HG03196 (cell line): ENCODE results near the gene PGF.

Experiments used
- ATAC-seq: cut with Tn5 transposase; IDR thresholded peaks from one replicate; pipeline ENCODE4 v1.9.1; 2021; ENCODE audit not compliant: unreplicated experiment

The PGF gene

DNA sequence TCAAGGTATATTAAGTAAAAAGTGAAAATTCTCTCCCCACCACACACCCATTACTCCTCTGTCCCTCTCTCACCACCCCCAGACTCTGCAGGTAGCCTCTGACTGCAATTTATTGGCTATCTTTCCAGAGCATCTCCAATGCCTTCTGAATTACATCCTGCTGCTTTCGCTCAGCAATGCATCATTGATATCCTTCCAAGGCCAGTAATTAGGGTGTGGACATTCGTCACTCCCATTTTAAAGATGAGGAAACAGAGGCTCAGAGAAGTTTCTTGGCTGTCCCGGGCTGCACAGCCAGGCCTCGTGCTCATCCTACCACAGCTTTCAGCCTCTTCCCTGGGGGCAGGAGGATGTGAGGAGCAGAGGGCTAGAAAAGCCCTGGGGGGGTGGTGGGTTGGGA is 23.6 kb upstream of the PGF start:
- no peak for ATAC-seq

DNA sequence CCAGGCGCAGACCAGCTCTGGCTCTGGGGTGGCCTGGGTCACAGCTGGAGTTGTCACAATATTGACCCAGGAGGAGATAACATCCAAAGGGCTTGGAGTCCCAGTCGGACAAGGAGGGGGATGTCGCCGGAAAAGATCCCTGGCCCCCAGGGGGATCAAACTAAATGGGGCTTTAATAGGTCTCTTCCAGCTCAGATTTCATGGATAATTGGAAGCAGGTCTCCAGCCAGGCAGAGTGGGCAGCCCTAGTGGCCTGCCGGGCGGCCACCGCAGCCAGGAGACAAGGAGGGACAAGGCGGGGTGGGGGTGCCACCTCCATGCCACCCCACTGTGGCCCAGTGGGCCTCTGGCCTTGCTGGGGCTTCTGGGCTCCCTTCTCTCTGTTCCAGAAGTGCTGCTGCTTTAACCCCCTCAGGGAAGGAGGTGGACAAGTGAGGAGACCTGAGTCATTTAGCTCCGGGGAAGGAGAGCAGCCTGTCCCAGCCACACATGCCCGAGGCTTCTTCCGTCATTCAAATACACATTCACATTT is 23.1 kb upstream of the PGF start:
- ATAC-seq: no peak

DNA sequence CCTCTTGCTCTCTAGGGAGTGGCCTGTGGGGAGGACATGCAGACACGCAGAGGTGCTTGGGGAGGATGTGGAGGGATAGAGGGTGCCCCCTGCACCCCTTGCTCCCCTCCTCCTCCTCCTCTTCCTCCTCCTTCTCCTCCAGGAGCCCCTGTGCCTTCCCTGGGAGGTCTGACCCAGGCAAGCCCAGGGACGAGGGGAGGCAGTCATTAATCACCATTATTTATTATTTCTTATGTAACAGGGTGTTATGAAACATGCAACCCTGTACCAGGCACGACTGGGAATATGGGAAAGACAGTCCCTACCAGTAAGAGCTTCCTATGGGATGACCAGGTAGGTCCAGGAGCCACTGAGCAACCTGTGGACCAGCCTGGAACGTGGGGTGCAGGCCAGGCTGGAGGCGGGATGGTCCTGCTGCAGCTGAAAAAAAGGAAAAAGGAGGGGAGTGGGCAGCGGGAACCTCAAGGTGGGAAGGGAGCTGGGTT is 22.5 kb upstream of the PGF start:
- ATAC-seq: no peak

DNA sequence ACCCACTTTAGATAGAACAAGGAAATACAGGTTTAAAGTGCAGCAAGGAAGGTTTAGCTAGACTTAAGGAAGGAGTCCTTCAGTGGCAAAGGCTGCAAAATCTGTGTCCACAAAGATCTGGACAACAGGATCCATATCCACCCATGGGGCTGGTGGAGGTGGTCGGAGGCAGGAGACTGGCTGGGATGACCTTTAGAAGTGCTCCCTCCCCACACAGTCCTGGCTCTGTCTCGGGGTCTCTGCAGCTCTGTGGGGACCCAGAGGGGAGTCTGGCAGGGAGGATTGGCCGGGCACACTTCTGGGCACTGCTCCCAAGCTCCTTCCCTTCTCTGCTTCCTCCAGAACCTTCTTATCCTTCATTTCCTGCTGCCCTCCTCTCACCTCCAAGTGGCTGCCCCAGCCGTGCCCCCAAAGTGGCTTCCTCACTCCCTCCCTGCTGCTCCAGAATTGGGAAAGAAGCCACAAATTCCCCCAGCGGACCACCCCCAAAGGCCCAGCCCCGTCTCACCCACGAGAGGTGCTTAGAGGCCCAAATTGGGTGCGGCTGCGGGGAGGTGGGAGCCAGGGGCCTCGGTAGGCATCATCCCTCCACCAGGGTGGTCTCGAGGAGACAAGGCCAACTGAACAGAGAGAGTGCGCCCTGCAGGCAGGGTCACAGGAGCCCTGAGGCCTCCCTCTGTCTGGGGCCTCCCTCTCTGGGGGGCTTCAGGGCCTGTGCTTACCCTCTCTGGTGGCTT is 21.9 kb upstream of the PGF start:
- ATAC-seq: no peak

DNA sequence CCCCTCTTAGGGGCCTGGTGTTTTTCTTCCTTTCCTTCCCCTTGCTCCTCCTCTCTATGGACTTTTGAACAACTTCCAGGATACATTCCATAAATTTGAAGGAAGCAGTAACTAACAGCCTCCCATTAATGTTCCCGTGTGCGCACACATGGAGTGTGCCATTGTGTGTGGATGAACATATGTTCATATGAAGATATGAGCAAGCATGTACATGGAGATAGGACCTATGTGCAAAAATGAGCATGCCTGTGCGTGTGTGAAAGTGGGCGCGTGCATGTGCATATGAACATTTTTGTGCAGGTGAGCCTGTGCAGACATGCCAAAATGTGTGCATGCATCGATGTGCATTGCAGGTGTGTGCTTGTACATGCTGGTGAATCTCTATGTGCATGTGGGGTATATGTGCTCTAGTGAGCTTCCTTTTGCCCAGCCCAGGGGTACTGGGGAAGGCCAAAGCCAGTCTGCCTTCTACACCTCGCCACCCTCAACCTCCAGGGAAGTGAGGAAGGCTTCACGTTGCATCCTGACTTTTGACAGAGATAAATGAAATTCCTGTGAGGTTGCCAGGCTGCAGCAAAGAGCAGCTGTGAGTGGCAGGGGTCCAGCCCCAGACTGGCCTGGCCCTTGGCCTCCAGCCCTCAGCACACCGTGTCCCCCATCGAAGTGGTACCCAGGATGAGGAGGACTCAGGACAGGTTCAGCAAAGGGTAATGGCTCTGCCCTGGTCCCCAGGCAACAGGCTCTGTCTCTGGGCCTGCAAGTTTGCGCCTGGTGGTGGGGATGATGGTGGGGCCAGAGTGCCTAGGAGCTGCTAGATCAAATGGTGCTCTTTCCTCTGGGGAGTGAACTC is 21.1 kb upstream of the PGF start:
- ATAC-seq: no peak

DNA sequence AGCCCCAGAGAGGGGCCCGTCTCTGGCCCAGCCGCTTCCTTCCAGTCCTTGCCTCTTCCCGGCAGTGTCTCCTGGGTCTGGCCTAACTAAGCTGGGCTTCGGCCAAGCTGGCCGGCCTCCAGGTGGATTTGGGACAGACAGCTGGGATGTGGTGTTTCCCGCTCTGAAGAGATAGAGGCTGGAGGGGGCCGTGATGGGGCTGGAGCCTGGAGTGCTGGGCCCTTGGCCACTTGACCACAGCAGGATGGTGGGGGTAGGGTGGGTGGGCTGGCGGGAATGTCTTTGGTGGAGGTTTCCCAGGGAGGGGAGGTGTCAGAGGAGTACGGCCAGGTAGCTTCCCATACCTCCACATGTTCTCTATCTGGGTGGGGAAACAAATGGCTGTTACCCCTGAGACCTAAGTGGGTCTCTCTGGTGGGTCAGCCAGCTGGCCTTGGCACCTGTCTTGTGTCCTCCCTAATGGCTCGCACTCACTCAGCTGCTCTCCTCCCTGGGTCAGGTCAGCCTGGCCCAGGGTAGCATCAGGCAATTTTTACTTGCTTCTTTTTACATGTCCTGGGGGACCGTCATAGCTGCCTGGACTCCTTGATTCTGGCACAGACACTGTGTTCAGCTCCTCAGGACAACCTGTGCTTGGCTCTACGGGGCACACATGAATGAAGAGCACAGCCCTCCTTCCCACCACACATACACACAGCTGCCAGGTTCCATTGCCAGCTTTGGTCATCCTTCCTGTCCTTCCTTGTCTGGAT is 19.8 kb upstream of the PGF start:
- no peak for ATAC-seq

DNA sequence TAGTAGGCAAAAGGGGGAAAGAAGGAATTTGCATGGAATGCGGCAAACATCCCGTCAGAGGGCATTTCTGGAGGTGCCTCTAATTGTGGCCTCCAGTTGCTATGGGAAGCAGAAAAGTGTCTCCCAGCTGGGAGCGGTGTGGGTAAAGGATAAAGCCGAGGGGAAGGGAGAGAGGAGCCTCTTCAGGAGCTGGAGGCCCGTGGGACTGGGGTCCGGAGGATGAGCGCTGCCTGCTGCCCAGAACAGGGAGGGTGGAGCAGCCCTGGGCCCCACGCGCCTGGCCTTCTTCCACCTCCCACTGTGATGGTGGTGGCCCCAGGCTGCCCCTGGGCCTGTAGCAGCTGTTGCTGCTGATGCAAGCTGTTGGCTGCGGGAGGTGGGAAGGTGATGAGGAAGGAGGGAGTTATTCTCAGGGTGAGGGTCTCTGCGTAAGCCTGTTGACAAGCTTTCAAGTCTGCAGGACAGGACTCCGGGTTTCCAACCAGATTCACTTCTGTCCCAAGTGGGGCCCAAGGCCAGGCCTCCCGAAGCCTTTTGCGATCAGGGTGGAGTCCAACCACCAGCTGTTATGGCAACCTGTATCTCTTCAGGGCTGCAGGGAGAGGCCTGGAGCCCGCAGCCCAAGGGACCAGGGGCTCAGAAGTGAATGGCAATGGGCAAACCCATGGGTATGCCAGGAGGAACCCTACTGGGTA is 19.1 kb upstream of the PGF start:
- ATAC-seq: no peak

DNA sequence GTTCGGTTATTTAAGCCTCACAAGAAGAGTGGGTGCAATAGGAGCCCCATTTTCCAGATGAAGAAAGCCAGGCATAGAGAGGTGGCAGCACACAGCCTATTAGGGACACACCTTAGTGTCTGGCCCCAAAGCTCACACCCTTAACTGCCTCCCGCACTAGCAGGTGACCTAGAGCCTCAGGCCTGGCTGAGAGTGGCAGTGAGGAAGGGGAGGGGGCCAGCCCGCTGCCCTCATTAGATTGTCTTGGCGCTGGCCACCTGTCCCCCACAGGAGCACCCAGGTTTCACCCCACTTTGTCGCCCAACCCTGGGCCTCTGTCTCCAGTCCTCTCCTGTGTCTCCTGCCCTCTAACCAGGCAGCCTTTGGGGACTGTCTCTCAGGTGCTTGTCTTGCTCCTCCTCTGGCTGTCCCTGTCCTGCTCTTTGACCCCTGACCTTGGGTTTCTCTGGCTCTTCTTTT is 18.5 kb upstream of the PGF start:
- no peak for ATAC-seq

DNA sequence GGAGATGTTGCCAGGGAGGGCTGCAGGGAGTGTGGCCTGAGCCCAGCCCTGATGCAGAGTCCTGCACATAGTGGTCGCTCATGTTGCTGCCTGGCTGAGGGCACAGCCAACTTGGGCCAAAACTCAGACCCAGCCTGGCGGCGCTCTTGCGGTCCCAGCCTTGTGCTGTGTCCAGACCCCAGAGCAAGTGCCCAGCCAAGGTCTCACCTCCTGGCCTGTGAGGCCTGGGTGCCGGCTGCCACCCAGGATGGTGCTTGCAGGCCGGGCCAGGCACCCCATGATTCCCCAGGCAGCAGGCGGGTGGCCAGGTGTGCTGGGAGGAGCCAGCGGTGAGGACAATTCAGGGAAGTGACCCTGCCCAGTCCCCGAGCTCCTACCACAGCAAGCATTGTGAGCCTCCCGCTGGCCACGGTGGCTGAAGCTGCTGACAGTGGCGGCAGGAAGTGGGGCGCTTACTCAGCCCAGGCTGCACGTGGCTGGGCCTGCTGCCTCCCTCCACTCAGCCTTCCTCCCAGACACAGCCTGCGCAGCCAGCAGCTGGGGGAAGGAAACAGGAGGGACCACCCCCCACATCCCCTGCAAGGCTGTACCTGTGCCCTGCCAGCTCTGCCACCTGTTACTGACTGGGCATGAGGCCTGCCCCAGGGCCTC is 17.7 kb upstream of the PGF start:
- no peak for ATAC-seq

DNA sequence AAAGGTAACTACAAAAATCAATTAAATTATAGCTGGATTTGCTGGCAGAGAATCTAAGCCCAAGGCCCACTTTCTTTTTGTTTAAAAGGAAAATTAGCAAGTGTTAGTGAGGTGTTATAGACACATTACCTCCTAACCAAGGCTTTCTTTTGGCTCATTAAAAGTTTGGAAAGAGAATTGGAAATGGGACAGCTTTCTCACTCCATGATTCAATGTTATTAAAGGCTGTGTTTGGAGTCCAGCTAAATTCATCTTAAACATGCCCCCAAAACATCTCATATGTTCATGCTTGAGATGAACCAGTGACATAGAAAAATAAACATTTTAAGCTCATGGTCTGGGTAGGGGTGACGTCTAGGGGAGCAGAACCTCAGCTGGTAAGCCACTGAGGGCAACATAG is 13.4 kb upstream of the PGF start:
- no peak for ATAC-seq

DNA sequence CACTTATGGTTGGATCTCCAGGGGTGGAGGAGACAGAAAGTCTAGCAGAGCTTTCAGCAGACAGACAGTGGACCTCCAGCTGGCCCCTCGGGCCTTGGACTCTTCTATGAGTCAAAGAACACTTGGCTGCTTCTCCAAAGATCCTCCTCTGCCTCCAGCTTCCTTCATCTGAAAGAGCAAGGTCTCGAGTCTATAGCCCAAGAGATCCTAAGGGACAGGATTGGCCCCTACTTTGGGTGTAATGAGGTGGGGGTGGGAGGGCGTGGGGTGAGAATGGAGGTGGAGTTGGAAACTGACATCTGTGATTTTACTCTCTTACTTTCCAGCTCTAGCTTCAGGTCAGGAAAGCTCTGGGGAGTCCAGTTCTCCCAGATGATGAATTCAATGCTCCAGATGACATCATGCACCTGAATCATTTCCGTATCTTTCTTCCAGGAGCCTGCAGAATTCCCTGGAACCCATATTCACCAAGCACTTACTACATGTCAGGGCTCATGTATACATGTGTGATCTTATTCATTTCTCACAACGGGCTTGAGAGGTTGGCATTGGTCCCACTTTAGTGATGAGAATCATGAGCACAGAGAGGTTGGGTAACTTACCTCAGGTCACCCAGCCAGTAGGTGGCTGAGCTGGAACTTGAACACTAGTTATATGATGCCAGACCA is 10.2 kb upstream of the PGF start:
- ATAC-seq: no peak

DNA sequence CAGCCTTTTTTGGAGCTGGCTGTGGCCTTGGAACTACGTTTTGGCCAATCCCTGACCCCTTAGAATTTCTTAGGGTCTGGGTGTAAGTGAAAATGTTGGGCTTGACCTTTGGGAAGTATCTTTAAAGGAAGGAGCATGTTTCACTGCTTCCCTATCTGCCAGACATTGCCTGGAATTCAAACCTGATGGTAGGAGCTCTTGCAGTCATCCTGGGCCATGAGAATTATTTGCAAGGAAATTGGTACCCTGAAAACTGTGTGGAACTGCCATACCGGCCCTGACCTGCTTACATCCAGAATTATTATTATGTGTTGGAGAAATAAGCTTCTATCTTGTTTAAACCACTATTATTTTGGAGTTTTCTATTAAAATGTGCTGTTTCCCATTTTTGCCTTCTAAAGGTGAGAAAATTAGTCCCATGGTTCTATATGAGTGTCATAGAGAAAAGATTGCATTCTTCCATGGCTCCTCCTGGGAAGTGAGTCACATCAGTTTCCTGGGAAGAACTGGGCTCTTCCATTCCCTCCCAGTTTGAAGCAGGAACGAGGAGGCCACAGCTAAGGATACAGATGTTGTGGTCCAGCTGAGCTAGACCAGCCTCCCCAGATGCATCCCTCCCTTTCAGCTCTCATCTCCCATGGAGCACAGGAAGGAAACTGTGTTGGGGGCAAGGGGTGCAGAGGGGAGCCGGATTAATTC is 9.5 kb upstream of the PGF start:
- ATAC-seq: no peak

DNA sequence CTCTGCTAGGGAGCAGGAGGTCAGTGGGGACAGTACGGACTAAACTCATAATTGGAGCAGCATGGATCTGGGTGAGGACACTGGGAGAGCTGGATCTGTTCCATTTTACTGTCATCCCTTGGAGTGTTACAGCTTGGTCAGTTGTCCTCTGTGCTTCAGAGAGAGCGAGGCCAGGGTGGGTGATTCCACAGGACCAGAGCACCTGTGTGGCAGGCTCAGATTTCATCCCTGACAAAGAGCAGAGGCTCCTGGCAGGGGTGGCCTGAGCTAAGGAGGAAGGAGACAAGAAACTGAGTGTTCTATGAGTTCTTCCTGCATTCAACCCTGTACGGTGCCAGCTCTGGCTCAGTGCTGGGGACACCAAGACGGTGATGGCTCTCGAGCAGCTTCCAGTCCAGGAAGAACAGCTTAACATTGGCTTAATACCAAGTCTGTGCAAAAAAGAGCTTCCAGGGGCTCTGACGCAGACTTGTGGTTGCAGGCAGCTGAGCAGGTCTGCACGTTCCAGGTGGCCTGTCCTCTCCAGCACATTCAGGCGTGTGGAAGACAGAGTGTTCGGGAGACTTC is 8.4 kb upstream of the PGF start:
- ATAC-seq: no peak

DNA sequence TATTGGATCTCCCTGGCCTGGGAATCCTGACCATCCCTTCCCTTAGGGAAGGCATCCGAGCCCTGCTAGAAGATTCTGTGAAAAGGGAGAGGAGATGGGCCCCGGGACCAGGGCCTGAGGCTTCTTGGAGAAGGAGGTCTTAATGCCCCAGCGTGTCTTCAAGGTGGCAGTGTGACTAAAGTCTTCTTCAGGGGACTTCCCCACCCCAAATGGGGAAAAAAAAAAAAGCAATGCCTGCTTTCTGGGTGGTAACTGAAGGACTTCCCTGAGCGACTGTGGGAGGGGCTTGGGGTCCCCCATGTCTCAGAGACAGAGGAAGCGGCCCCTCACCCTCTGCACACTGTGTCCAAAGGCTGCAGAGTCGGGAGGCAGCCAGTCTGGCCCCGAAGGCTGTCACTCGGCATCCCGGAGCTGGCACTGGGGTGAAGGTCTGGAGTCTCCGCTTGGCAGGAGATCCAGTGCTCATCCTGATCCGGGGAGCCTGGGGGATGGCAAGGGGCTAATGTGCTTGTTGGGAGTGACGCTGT is 7.8 kb upstream of the PGF start:
- ATAC-seq: no peak

DNA sequence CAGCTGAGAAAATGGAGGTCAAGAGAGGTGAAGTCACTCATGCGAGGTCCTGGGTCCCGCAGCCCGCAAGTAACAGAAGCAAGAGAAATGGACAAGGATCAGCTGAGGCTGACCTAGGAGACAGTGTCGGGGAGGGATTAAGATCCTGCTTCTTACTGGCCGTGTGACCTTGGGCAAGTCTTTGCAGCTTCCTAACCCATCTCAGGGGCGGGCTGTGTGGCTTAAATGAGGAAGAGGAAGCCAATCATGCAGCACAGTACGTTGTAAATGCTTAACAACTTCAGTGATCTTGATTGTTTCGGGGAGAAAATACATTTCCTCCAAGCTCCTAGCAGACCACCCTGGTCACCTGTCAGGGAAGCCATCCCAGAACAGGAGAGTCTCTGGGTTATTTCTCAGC is 7.1 kb upstream of the PGF start:
- no peak for ATAC-seq

DNA sequence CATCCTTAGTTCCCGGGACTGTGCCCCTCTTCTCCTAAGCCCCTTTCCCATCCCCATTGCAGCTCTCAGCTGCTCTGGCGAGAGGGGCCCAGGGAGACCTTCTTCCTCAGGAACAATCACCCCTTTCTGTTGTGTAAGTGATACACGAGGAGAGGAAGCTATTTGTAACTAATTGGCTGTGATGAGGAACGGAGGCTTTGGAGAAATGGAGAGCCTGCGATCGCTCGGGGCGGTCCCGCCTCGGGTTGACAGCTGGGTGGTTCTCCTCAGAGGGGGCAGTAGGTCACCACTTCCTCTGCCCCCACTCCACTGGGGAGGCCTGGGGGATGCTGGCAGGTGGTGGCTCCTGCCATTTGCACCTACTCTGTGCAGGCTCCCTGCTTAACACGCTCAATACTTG is 6.6 kb upstream of the PGF start:
- ATAC-seq: no peak

DNA sequence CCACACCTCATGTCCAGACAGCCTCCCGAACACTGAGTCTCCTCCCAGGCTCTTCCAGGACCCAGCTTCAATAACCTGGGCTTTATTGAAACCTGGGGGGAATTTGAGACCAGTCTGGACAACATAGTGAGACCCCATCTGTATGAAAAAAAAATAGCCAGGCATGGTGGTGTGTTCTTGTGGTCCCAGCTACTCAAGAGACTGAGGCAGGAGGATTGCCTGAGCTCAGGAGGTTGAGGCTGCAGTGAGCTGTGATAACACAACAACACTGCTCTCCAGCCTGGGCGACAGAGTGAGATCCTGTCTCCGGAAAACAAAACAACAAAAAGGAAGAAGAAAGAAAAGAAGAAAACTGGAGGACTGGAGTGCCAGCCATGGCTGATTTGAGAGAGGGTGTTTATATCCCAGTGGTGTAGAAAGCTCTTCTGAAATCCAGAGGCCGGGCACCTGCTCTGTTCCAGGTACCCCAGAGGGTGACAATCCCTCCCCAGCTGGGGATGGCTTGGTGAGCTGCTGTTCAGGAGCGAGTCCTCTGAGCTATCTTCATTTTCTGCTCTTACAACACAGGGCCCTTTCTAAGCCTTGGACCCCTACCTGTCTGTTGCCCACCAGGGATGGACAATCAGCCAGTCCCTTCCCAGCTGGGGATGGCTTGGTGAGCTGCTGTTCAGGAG is 6.0 kb upstream of the PGF start:
- ATAC-seq: no peak

DNA sequence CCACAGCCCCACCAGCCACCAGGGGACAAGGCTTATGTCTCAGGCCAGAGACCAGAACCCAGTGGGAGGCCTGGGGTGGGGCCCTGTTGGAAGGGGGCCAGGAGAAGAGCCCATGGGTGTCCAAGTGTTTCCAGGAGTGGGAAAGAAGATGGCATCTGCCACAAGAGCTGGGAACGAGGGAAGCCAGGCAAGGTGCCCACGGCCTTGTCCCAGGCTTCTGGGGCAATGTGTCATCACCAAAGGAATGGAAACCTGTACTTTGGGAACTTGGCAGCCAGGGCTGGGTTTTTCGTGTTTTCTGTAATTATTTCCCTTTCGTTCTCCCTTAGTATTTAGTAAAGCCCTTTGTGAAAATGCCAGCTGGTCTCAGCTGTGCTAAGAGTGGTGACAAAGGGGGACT is 5.3 kb upstream of the PGF start:
- no peak for ATAC-seq
